GM12865 (cell line): ENCODE measurements around the gene BCL2L12.

Source experiments
- DNase-seq: peaks from one replicate; pipeline ENCODE4 v3.0.0; 2010; ENCODE audit warnings: low read depth
- H3K4me3 ChIP-seq: 2 replicates; pipeline ENCODE4 v1.5.1; 2011; ENCODE audit warnings: mild to moderate bottlenecking, low read depth, low read length, control low read depth
- TF ChIP-seq, protein P1 (sequence below): IDR thresholded peaks from 2 replicates; pipeline ENCODE4 v1.5.1; 2011; ENCODE audit warnings: low read length, control low read depth, low read depth, inconsistent platforms; ENCODE audit not compliant: insufficient read depth; ENCODE audit errors: missing control alignments

The BCL2L12 gene

DNA sequence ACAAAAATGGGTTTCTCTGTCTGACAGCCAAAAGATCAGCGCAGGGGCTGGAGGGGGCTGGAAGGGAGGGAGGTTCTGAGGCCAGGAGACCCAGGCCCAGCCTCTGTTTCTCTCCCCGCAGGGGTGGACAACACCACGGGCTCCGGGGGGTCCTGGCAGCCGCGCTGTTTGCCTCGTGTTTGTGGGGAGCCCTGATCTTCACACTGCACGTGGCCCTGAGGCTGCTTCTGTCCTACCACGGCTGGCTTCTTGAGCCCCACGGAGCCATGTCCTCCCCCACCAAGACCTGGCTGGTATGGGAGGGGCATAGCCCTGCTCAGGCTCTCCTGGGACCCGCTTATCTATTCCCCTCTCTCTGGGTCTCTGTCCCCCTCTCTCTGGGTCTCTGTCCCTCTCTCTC is 34.8 kb downstream of the BCL2L12 start:
- DNase-seq, result no peak
- no peak overlapping the region for H3K4me3 ChIP-seq
- TF ChIP-seq, protein P1, sequence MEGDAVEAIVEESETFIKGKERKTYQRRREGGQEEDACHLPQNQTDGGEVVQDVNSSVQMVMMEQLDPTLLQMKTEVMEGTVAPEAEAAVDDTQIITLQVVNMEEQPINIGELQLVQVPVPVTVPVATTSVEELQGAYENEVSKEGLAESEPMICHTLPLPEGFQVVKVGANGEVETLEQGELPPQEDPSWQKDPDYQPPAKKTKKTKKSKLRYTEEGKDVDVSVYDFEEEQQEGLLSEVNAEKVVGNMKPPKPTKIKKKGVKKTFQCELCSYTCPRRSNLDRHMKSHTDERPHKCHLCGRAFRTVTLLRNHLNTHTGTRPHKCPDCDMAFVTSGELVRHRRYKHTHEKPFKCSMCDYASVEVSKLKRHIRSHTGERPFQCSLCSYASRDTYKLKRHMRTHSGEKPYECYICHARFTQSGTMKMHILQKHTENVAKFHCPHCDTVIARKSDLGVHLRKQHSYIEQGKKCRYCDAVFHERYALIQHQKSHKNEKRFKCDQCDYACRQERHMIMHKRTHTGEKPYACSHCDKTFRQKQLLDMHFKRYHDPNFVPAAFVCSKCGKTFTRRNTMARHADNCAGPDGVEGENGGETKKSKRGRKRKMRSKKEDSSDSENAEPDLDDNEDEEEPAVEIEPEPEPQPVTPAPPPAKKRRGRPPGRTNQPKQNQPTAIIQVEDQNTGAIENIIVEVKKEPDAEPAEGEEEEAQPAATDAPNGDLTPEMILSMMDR, result no peak

DNA sequence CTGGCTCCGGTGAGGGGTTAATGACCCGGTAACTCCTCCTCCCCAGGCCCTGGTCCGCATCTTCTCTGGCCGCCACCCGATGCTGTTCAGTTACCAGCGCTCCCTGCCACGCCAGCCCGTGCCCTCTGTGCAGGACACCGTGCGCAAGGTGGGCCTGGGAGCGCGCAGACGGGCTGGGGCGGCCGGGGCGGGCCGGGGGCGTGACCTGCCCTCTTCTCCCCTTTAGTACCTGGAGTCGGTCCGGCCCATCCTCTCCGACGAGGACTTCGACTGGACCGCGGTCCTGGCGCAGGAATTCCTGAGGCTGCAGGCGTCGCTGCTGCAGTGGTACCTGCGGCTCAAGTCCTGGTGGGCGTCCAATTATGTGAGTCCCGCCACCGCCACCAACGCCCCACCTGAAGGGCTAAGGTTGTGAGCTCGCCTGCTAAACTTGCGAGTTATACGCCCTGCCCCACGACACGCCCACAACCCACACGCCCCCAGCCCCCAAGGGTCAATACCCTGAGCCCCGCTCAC is 35.6 kb downstream of the BCL2L12 start:
- DNase-seq, result no peak
- TF ChIP-seq, protein P1, result no peak
- H3K4me3 ChIP-seq, result no peak overlapping the region

DNA sequence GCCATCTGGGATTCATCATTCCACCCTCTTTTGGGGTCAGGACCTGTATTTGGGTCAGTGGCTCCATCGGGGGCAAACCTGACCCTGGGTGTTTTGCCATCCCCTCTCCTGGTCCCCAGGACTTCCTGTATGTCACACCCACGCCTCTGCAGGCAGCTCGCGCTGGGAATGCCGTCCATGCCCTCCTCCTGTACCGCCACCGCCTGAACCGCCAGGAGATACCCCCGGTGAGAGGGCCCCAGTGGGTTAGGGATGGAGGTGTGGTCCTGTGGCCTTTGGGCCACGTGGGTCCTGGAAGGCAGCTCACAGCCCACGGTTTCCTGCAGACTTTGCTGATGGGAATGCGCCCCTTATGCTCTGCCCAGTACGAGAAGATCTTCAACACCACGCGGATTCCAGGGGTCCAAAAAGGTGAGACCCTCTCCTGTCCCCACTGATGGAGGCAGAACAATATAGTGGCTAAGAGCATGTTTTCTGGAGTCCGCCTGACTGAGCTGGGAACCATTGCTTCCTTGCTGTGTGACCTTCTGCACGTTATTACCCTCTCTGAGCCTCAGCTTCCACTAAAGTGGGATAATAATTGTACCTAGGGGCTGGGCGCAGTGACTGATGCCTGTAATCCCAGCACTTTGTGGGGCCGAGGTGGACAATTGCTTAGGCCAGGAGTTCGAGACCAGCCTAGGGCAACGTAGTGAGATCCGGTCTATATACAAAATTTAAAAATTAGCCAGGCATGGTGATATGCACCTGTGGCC is 39.3 kb downstream of the BCL2L12 start:
- no peak for DNase-seq
- TF ChIP-seq, protein P1, result no peak
- H3K4me3 ChIP-seq, result no peak overlapping the region

DNA sequence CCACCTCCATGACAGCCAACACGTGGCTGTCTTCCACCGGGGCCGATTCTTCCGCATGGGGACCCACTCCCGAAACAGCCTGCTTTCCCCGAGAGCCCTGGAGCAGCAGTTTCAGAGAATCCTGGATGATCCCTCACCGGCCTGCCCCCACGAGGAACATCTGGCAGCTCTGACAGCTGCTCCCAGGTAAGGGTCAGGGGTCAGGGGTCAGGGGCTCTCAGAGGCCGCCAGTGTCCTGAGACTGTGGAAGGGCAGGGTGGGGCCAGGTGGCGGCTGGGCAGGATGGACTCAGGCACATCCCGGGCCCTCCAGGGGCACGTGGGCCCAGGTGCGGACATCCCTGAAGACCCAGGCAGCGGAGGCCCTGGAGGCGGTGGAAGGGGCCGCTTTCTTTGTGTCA is 40.2 kb downstream of the BCL2L12 start:
- H3K4me3 ChIP-seq, result no peak overlapping the region
- TF ChIP-seq, protein P1, result no peak
- DNase-seq, result no peak

DNA sequence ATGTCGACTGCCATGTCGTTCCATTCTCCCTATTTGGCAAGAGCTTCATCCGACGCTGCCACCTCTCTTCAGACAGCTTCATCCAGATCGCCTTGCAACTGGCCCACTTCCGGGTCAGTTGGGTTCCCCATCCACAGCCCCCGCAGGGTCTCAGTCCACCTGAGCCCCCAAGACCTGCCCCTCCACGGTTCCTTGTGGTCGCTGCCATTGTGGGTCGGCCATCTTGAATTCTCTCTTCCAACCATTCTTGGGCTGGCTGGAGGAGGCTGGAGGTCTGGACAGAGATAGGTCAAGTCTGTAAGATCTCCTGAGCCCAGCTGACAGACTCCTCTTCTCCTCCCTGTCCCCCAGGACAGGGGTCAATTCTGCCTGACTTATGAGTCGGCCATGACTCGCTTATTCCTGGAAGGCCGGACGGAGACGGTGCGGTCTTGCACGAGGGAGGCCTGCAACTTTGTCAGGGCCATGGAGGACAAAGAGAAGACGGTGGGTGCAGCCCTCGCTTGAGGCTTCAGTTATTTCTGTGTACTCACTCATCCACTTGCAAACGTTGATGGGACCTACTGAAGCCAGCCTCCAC is 44.7 kb downstream of the BCL2L12 start:
- TF ChIP-seq, protein P1, result no peak
- no peak for DNase-seq
- no peak overlapping the region for H3K4me3 ChIP-seq

DNA sequence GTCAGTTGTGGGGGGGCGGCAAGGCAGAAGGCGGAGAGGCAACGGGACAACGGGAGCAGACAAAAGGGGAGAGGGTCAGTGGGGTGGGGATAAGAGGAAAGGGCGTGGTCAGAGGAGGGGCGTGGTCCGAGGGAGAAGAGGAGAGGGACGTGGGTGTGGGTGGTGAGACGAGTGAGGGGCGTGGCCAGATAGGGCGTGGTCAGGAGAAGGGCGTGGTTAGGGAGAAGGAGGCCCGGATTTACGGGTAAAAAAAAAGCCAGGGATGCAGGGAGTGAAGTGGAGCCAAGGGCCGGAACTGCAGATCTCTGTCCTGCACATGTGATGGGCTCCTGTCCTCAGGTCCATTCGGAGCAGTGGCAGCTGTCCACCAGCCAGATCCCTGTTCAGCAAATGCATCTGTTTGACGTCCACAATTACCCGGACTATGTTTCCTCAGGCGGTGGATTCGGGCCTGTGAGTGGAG is 46.7 kb downstream of the BCL2L12 start:
- TF ChIP-seq, protein P1, result no peak
- H3K4me3 ChIP-seq, result no peak overlapping the region
- peak; percentile 21 for DNase-seq
